Peyer's patch (tissue), 4 donors: ENCODE measurements around the gene TMEM169. TPM values are rescaled to one million over a fixed set of nuclear protein-coding genes. Genes with fewer than 3 reads are reported as not detected.

Experiments
- DNase-seq, 3 donors: peaks; one replicate each; pipeline ENCODE4 v3.0.0-alpha.2; 2017 to 2019
- H3K27ac ChIP-seq, 4 donors: fragments of 200-600 bp; sonication (generic); one replicate each; pipeline ENCODE4 v1.5.1; 2016 to 2019
- H3K27me3 ChIP-seq, 2 donors: fragments of 200-600 bp; sonication (generic); one replicate each; pipeline ENCODE4 v1.5.1; 2019
- H3K36me3 ChIP-seq, 3 donors: fragments of 200-600 bp; sonication (generic); one replicate each; pipeline ENCODE4 v1.5.1; 2016 to 2019
- H3K4me1 ChIP-seq, 4 donors: fragments of 200-600 bp; sonication (generic); one replicate each; pipeline ENCODE4 v1.5.1; 2016 to 2019
- H3K4me3 ChIP-seq, 4 donors: fragments of 200-600 bp; sonication (generic); 1 replicate in 3 of 4; 2 replicates in 1 of 4; pipeline ENCODE4 v1.5.1; 2016 to 2019; ENCODE audit warnings: mild to moderate bottlenecking in 1 of 4
- H3K9me3 ChIP-seq, 4 donors: fragments of 200-600 bp; sonication (generic); one replicate each; pipeline ENCODE4 v1.5.1; 2016 to 2019; ENCODE audit warnings: mild to moderate bottlenecking in 1 of 4
- POLR2A ChIP-seq, 2 donors: fragments of 450-650 bp; IDR thresholded peaks; one replicate each; pipeline ENCODE4 v1.5.1; 2017; ENCODE audit warnings: antibody characterized with exemption in 2 of 2, mild to moderate bottlenecking in 2 of 2, moderate library complexity in 2 of 2
- total RNA-seq, 4 donors: library from RNA; depleted of rRNA; stranded (reverse); fragments of >200 nt; gene quantifications; one replicate each; pipeline ENCODE4 v1.1.0, GENCODE V29; 2016
- TF ChIP-seq, protein P1 (sequence below), 6 experiments: fragments of 450-650 bp in 4 of 6; fragments of 200-600 bp in 2 of 6; sonication (generic) in 1 of 6; IDR thresholded peaks; one replicate each; pipeline ENCODE4 v1.5.1; 2017 to 2019; ENCODE audit warnings: antibody characterized with exemption in 6 of 6, mild to moderate bottlenecking in 3 of 6, moderate library complexity in 1 of 6

The TMEM169 gene, protein sequence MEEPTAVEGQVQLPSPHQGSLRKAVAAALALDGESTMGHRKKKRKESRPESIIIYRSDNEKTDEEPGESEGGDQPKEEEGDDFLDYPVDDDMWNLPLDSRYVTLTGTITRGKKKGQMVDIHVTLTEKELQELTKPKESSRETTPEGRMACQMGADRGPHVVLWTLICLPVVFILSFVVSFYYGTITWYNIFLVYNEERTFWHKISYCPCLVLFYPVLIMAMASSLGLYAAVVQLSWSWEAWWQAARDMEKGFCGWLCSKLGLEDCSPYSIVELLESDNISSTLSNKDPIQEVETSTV
- total RNA-seq: 1 to 10 TPM in 1 of 4 donors, not detected in 3; 1.6 TPM

DNA sequence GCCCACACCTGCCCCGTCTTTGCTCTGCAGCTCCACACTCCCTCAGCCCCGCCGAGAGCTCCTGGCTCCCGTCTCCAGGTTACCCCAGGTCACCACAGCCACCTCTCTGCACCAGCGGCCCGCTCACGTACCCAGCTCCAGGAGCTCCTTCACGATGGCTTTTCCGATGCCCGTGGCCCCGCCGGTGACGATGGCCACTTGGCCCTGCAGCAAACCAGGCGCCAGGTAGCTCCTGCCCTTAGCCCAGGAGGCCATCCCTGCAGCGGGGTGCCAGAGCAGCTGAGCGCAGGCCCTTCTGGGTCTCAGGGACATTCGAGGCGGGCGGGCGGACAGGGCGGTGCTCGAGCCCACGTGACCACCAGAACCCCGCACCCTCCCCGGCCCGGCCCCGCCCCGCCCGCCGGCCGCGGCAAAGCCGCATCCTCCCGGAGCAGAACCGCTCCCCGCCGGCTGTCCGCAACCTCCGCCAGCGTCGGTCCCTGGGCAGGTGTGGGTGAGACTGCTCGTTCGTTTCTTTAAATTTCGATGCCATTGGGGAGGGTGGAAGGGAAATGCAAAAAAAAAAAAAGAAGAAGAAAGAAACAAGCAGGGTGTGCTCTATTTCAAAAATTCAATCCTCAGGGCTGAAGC is at the start of gene TMEM169, which contains the start of gene PECR:
TSS of gene TMEM169 (plus strand) at position 433 of the 630 bp plus-strand sequence. CDS start 14,045 bp downstream, outside the sequence.
TSS of gene PECR (minus strand) at position 323 of the 630 bp plus-strand sequence. CDS start at position 255, 68 bp downstream.
- no peaks in the 10 kb centered on the region for H3K9me3 ChIP-seq
- TF ChIP-seq POLR2A (IDR thresholded peaks at IDR 0.05): peak; percentile 70 to 75
- TF ChIP-seq, protein P1, sequence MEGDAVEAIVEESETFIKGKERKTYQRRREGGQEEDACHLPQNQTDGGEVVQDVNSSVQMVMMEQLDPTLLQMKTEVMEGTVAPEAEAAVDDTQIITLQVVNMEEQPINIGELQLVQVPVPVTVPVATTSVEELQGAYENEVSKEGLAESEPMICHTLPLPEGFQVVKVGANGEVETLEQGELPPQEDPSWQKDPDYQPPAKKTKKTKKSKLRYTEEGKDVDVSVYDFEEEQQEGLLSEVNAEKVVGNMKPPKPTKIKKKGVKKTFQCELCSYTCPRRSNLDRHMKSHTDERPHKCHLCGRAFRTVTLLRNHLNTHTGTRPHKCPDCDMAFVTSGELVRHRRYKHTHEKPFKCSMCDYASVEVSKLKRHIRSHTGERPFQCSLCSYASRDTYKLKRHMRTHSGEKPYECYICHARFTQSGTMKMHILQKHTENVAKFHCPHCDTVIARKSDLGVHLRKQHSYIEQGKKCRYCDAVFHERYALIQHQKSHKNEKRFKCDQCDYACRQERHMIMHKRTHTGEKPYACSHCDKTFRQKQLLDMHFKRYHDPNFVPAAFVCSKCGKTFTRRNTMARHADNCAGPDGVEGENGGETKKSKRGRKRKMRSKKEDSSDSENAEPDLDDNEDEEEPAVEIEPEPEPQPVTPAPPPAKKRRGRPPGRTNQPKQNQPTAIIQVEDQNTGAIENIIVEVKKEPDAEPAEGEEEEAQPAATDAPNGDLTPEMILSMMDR (IDR thresholded peaks at IDR 0.05): no peak
- DNase-seq: peak; percentile 85 to 93 (median 91)
- no peaks in the 10 kb centered on the region for H3K27me3 ChIP-seq
- no peaks in the 10 kb centered on the region for H3K36me3 ChIP-seq
- peaks cover 0 to 11% (median 4%) of the 10 kb centered on the region in 4 donors for H3K4me1 ChIP-seq
- H3K4me3 ChIP-seq: peak within 1 kb of the TSS; percentile 51 to 83 (median 68)
- peak within 1 kb of the TSS; percentile 36 to 76 (median 55) for H3K27ac ChIP-seq

DNA sequence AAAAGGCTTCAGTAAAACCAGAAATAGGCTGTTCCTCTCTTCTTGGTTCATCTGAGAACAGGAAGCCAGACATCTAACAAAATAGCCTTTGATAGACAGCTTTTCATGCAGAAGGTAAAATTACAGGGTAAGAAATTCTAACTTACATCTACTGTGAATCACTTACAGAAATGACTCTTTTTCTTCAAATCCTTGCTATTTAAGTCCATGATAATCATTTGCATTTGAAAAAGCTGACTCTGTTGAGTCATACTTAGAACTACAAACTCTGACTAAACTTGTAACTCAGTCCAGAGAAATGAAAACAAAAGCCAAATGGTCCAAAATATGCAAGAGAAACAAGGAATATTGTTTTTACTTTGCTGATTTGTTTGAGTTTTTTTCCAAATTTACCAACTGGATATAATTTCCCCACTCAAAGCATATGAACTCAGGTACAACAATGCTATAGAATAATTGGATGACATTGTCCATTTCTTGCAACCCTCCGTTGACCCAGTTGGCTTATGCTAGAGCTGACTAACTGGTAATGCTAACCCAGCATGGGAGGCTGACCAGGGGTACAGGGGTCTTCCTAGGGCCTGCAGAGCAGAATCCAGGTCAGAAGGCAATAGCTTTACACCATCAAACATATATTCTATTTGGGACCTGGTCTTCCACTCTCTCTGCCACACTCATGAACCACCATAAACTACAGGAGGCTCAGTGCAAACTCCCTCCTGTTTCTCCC is 49.6 kb upstream of the TMEM169 start:
- Histone ChIP-seq H3K27me3 (no peaks in the 10 kb centered on the region), H3K36me3 (peaks cover 0 to 15% (median 0%) of the 10 kb centered on the region in 3 donors), H3K27ac (no peak overlapping the region), H3K4me1 (no peaks in the 10 kb centered on the region), H3K9me3 (no peaks in the 10 kb centered on the region), H3K4me3 (no peak overlapping the region)
- DNase-seq: no peak
- no peak for TF ChIP-seq POLR2A (IDR thresholded peaks at IDR 0.05)
- TF ChIP-seq, protein P1 (IDR thresholded peaks at IDR 0.05): no peak

DNA sequence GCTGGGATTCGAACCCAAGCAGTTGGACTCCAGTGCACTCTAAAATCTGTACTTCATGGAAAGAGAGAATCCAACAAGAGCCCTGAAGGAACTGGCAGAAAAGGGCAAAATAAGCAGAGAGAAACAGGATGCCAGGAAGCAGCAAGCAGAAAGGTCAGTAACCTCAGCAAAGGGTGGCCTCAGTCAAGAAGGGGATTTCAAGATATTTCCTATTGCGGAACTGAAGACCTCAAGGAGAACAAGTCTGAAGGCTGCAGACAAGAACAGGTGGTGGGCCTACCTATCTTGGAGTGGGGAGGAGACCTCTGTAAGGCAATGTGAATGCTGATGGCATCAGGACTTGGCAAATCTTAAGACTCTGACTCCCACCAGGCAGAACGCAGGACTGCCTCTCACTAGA is 48.3 kb upstream of the TMEM169 start:
- Histone ChIP-seq H3K4me1 (no peaks in the 10 kb centered on the region), H3K27ac (no peak overlapping the region), H3K27me3 (no peaks in the 10 kb centered on the region), H3K36me3 (peaks cover 0 to 22% (median 0%) of the 10 kb centered on the region in 3 donors), H3K9me3 (no peaks in the 10 kb centered on the region), H3K4me3 (no peak overlapping the region)
- DNase-seq: no peak
- TF ChIP-seq POLR2A (IDR thresholded peaks at IDR 0.05): no peak
- TF ChIP-seq, protein P1 (IDR thresholded peaks at IDR 0.05): no peak

DNA sequence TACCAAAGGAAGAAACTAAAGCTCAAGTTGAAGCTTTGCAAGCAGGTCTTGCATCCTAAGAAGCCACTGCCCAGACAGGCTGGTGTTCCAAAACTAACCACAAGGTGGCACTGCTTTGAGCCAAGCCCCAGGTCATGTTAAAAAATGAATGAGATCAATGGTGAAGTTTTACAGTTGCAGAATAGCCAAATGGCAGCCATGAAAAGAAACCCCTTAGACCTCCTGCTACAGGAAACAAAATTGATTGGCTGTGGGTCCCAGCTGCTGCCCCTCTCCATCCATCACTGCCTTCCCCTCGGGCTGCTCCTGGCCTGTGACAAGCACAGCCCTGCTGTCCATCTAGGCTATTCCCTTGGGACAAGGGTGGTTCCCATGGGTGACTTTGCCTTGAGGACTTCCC is 47.7 kb upstream of the TMEM169 start:
- Histone ChIP-seq H3K27ac (no peak overlapping the region), H3K36me3 (peaks cover 0 to 21% (median 0%) of the 10 kb centered on the region in 3 donors), H3K27me3 (no peaks in the 10 kb centered on the region), H3K4me1 (no peaks in the 10 kb centered on the region), H3K9me3 (no peaks in the 10 kb centered on the region), H3K4me3 (no peak overlapping the region)
- peak; percentile 70 to 91 (median 75) for DNase-seq
- TF ChIP-seq, protein P1 (IDR thresholded peaks at IDR 0.05): peak; percentile 76 to 88 (median 84)
- TF ChIP-seq POLR2A (IDR thresholded peaks at IDR 0.05): no peak

DNA sequence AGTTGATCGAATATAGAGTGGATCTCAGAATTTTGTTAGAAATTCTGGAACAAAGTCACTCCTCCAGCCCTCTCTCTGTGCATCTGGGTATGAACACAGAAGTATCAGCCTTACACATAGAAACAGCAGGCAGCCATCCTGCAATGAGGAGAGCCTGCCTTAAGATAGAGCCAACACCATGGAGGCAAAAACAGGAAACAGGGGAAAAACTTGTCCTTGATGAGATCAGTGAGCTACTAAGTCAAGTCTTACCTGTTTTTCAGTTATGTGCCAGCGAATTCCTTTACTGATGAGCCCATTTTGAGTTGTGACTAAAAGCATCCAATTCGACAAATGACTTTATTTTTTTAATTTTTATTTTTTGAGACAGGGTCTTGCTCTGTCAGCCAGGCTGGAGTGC is 41.8 kb upstream of the TMEM169 start:
- Histone ChIP-seq H3K9me3 (no peaks in the 10 kb centered on the region), H3K27ac (no peak overlapping the region), H3K36me3 (peaks cover 0 to 53% (median 0%) of the 10 kb centered on the region in 3 donors), H3K27me3 (no peaks in the 10 kb centered on the region), H3K4me3 (no peak overlapping the region), H3K4me1 (no peaks in the 10 kb centered on the region)
- no peak for TF ChIP-seq POLR2A (IDR thresholded peaks at IDR 0.05)
- DNase-seq: no peak
